ENCODE data around the gene EIF2B4. TPM values are rescaled to one million over a fixed set of nuclear protein-coding genes. Genes with fewer than 3 reads are reported as not detected.

The EIF2B4 gene
- total RNA-seq, 4 donors from 2014 or later = 33.4 to 53.0 (median 42.5) TPM

DNA sequence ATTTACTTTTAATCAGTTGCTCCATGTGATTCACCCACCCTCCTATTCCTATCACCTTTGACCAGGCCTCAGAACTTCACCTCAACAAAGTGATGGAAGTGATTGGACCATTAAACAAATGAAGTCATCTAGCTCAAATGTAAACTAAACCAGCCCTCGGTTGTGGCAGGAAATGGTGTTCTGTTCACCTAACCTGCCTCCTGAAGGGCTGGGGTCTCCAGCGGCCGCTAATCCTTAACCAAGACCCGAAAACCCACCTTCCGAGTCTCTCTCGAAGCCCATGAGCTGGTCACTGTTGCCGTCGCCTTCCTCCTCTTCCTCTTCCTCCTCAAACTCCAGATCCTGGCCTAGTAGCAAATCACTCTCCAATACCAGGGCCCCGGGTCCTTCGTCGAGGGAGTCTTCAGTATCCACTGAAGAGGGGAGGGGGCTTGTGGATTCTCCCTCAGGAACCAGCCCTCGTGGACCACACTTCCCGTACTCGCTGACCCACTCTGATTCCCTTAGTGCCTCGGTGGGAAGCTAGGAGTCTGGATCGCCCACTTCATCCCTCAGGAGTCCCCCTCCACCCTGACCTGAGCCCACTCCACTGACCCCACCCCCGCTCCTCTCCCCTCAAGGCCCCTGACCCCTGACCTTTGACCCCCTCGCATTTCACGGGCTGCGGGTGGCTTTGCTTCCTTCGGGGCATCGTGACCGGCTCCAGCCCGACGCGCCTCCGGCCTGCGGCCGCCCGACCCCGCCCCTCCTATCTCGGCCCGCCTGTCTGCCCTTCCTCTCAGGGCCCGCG lies 9.9 kb upstream of the EIF2B4 start:
- DNase-seq (ENCODE audit: low spot score) (peak; percentile 65), ATAC-seq (ENCODE audit: low FRiP score) (peak; percentile 0)
- no peak for TF ChIP-seq CTCF (IDR thresholded peaks at IDR 0.05)

GRCh38 chr2:27379383-27379835 lies 9.3 kb upstream of the EIF2B4 start:
- TF ChIP-seq CTCF (IDR thresholded peaks at IDR 0.05) = no peak
- DNase-seq (ENCODE audit: low spot score) (no peak), ATAC-seq (ENCODE audit: low FRiP score) (no peak)

GRCh38 chr2:27378809-27379290 lies 8.7 kb upstream of the EIF2B4 start:
- TF ChIP-seq CTCF (IDR thresholded peaks at IDR 0.05) = no peak
- DNase-seq (ENCODE audit: low spot score) (no peak), ATAC-seq (ENCODE audit: low FRiP score) (no peak)

GRCh38 chr2:27378096-27378808 lies 8.1 kb upstream of the EIF2B4 start:
- no peak for TF ChIP-seq CTCF (IDR thresholded peaks at IDR 0.05)
- DNase-seq (ENCODE audit: low spot score) = no peak
- no peak for ATAC-seq (ENCODE audit: low FRiP score)

DNA sequence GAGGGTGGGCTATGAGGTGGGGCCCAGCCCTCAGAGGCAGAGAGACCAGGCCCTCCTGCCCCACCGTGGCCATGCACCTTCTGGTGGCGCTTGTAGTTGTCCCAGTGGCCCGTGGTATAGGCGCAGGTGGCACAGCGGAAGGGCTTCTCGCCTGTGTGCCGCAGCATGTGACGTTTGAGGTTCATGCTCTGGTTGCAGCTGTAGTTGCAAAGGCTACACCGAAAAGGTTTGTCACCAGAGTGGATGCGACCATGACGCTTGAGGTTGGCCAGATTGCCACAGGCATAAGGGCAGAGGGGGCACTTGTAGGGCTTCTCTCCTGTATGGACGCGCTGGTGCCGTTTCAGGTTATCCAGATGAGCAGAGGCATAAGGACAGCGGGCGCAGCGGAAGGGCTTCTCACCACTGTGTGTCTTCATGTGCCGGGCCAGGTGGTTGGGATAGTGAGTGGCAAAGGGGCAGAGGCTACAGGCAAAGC lies 7.5 kb upstream of the EIF2B4 start:
- TF ChIP-seq CTCF (IDR thresholded peaks at IDR 0.05) = no peak
- no peak for ATAC-seq (ENCODE audit: low FRiP score)
- no peak for DNase-seq (ENCODE audit: low spot score)

GRCh38 chr2:27376866-27377617 lies 6.9 kb upstream of the EIF2B4 start:
- ATAC-seq (ENCODE audit: low FRiP score) (no peak), DNase-seq (ENCODE audit: low spot score) (no peak)
- TF ChIP-seq CTCF (IDR thresholded peaks at IDR 0.05) = no peak

Measured in omental fat pad (tissue), 4 donors.